NOMO-1 treated with dmso at 0.1 percent for 144 hours (cell line): ENCODE results near the gene RSRP1.

Experiments
- DNase-seq: peaks from one replicate; lab custom pipeline; 2025; ENCODE audit not compliant: unreplicated experiment; lab: John Stamatoyannopoulos, UW

Gene RSRP1

DNA sequence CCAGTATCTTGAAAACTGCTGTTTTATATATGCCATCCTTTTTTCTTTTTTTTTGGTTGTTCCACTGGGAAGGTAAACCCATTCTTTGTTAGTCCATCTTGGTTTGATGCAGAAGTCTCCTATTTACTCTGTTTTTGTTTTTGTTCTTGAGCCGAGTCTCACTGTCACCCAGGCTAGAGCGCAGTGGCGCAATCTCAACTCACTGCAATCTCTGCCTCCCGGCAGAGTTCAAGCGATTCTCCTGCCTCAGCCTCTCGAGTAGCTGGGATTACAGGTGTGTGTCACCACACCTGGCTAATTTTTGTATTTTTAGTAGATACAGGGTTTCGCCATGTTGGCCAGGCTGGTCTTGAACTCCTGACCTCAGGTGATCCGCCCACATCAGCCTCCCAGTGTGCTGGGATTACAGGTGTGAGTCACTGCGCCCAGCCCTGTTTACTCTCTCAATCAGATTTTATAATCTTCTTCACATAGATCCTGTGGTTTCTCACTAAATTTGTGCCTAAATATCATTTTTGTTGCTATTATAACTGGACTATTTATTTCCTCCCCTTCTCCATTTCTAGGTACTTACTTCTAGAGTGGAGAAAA is 27.5 kb downstream of the RSRP1 start:
- no peak for DNase-seq

DNA sequence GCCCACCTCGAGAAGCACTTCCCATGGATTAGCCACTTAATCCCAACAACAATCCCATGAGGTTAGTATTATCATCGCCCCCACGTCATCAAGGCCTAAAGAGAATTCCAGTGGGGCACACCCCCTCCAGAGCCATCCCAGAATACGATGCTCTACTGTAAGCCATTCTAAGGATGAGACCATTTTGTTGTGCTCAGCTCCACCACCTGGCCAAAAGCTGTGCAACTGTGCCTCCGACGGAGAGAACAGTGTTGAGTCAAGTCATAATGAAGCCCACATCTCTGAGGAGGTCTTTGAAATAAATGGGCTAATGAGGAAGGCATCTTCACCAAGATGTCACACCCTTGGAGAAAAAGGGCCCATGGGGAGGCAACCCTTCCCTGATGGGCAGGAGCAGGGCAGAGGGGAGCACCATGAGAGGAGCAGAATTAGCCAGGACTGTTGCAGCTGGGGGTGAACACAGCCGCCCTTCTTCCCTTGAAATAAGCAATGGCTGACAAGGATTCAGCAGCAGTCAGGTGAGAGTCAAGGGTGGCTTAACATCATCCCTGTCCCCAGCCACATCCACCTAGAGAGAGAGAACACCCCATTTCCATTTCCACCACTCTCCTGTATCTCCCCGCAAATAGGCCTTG is 29.5 kb downstream of the RSRP1 start:
- no peak for DNase-seq

DNA sequence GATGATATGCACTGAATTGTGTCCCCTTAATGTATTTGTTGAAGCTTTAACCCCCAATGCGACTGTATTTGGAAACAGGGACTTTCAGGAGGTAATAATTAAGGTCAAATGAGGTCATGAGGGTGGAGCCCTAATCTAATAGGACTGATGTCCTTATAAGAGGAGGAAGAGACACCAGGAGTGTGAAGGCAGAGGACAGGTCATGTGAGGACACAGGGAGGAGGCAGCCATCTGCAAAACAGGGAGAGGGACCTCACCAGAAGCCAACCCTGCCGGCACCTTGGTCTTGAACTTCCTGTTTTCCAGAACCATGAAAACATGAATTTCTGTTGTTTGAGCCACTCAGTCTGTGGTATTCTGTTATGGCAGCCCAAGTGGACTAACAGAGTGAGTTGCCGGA is 30.2 kb downstream of the RSRP1 start:
- DNase-seq = no peak

DNA sequence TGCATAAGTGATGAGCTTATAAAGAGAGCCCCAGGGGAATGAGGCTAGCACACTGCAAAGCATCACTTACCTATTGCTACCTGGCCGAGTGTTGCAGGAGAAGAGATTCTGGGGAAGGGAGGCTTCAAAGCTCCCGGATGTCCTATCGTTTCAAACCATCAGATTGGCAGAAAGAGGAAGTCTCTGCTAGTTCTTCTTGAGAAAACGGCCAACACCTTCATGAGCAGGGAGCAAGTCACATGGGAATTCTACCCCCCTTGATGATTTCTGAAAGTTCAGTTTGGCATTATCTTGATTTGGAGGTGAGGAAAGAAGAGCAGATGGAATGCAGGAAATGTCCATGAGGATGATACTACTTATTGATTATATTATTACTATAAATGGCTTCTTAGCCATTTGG is 31.1 kb downstream of the RSRP1 start:
- no peak for DNase-seq

DNA sequence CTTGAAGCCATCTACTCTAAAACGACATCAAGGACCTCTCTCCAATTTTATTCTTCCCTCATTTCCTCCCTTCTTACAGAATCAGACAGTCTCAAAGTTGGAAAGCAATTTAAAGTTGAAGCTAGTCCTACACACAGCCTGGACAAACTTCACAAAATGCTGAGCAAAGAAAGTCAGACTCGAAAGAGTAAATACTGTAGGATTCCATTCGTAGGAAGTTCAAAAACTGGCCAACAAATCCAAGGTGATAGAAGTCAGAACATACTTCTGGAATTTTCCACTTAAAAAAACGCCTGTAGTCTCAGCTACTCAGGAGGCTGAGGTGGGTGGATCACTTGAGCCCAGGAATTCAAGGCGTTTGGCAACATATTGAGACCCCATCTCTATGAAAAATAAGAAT is 34.5 kb downstream of the RSRP1 start:
- no peak for DNase-seq

DNA sequence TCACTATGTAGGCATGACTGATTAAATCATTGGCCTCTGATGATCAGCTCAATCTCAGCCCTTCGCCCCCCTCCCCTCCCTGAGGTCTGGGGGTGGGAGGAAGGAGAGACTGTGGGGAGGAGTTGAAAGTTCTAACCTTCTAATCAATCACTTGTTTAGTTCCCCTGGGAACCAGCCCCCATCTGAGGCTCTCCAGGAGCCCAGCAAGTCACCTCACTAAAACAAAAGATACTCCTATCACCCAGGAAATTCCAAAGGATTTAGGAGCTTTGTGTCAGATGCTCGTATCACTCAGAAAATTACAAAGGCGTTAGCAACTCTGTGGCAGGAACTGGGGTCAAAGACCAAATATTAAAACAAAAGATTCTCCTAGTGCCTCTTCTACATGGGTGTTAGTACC is 36.5 kb downstream of the RSRP1 start:
- no peak for DNase-seq

DNA sequence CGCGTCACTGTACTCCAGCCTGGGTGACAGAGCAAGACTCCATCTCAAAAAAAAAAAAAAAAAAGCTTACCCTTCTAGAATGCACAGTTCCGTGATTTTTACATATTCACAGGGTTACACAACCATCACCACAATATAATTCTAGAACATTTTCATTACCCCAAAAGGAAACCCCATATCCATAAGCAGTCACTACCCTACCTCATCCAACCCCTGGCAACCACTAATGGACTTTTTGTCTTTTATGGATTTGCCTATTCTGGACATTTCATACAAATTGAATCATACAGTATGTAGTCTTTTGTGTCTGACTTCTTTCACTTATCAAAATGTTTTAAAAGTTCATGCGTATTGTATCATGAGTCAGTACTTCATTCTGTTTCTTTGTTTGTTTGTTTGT is 37.7 kb downstream of the RSRP1 start:
- DNase-seq = no peak

DNA sequence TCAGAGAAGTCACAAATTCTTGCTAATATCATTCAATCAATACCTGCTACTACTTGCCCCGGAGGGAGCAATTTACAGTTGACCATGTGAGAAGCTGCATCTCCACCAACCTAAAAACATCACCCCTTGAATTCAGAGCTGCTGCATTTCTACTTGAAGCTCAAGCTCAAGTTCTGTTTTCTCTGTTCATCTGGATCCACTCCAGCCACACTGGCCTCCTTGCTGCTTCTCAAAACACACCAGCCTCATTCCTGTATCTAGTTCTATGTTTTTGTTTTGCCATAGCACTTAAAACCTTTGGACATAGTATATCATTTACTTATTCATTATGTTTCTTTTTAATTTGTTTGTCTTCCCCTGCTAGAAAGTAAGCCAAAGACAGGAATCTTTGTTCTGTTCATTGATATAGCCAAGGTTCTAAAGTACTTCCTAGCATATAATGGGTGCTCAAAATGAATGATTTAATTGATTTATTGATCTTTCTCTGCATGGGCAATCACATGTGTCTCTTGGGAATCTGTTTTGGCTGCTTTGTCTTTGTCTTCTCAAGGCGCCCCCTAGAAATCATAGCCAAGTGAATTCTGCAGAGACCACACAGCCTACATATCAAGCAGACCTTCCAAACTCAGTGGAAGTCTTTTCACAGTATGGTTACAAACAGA is 38.6 kb downstream of the RSRP1 start:
- DNase-seq = no peak

DNA sequence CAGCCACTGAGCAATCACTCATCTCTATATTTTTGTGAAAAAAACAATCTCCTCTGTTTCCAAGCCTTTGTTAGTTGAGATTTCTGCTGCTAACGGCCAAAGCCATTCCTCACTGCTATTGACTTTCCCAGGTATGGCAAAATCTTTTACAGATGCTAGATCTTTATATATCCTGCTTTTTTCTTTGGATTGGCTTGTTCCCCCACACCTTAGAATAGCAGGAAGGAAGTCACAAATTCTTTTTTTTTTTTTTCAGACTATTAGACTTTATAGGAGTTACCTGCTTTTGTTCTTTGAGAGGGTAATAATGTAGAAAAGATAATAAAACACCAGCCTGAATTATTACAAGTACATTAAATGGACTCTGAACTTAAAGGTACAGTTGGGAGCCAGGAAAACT is 39.2 kb downstream of the RSRP1 start:
- no peak for DNase-seq

DNA sequence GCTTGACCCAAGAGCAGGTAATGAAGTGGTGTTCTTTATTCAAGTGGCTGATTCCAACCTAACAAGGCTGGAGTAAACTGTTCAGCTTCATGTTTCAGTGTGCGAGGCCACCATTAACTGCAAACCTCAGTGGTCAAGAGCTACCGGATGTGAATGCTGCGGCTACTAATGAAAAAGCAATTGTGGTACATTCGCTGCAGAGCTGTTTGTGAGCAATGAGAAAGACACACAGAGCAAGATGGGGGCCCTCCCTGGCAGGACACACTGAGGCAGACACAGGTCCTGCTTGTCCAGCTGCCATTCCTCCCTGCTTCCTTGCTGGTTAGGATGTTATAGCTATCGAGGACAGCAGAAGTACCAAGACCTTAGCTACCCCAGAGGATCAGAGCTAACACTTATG is 41.1 kb downstream of the RSRP1 start:
- DNase-seq = no peak

DNA sequence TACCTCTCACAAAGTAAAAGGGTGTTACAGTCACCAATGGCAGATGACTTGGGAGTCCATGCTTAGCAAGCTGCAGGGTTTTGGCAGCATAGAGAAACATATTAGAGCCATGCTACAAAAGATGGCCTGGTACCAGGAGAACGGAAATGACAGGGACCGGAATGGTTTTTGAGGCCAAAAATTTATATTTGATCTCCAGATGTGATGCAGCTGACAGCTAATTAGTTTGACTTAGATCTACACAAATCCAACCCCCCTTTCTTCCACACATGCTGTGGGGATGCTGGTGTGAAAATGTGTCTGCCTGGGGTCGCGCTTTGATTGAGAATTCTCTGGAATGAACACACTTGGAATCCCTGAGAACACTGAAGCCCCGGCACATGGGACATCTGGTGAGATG is 41.5 kb downstream of the RSRP1 start:
- DNase-seq = no peak

DNA sequence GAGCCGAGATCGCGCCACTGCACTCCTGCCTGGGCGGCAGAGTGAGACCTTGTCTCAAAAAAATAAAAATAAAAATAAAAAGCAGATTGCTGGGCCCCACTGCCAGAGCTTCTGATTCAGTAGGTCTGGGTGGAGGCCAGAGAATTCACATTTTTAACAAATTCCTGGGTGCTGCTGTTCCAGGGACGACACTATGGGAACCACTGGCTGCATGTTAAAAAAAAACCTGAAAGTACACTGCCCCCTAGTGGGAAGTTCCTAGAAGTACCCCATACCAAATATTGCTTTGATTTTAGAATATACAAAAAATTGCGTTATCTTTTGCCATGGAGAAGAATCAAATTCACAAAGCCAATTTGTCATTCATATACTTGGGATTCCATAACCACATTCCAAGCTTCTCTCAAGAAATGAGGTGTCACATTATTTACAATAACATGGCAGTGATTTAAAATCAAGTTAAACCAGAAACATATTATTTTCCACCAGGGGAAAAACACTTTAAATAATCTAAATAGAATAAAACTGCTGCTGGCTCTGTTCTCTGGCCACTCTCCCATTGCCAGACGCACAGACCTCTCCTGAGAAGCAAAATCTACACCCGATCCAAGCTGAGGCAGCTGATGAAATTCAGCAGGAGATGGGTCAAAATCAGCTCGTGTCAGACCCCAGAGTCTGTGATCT is 42.3 kb downstream of the RSRP1 start:
- DNase-seq = no peak

DNA sequence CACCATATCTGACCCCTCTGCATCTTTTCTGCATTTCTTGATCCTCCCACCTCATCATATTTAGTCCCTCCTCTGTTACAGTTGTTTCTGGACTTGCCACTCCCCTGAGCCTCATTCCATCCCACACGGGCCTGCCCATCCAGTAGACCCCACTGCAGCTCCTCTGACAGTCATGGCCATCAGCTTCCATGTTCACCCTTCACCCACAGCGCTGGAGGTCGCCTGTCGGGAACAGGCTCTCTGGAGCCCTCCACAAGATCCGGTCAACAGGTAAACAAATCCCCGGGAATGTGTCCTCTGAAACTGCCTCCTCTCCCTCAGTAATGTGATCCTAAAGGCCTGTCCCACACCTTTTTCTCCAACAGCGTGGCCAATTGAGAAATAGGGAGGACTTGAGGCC is 46.2 kb downstream of the RSRP1 start:
- no peak for DNase-seq

DNA sequence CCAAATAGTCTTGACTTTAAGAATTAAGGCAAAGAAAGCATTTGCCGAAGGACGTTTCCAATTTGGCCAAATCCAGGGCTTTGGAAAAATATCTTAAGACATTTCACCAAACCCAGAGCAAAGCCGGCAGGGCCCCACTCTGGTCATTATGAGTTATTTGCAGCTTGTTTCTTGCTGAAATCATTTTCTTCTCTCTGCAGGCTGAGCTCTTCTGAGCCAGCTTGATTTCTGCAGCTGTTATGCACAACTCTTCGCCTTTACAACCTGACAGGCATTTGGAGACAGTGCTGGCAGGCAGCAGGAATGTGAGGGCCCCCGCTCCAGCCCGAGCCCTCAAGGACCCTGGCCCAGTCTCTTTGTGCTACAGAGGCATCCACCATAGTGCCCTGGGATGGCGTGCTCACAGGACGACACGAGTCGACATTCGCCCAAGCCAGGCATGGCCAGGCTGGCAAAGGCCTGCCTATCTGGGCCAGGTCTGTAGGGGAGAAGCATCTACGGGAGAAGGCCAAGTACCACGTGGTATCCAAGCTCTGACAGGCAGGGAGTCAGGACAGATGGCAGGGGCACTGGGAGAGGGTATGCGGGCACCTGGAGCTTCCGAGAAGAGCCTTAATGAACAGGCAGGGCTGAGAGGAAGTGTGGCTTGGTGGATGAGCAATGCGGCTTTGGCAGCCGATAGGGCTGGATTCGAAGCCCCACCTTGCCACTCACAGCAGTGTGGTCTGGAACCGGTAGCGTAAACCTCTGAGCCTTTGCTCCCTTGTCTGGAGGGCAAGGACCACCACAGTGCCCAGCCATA is 47.2 kb downstream of the RSRP1 start:
- no peak for DNase-seq

DNA sequence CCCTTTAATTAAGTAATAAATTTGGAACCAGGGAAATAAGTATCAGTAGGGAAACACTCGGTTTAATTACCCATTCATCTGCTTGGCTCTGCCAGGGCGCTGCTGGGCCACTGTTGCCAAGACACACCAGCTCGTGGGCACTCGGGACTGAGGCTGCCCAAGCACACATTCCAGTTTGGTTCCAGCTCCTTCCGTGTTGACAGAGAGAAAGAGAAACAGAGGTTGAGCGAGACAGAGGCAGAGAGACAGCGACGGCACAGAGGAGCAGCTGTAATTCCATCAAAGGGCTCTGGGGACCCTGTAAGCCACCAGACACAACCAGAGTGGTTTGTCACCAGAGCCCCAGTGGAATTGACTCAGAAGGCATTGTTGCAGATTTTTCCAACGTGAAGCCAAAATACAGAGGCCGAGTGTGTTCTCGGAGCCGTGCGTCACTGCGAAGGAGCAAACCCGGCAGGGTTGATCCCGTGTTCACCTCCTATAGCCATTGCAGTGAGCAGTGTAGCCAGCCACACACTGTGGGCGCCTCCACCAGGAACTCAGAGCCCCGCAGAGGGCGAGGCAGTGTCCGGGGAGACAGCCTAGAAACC is 48.5 kb downstream of the RSRP1 start:
- no peak for DNase-seq

DNA sequence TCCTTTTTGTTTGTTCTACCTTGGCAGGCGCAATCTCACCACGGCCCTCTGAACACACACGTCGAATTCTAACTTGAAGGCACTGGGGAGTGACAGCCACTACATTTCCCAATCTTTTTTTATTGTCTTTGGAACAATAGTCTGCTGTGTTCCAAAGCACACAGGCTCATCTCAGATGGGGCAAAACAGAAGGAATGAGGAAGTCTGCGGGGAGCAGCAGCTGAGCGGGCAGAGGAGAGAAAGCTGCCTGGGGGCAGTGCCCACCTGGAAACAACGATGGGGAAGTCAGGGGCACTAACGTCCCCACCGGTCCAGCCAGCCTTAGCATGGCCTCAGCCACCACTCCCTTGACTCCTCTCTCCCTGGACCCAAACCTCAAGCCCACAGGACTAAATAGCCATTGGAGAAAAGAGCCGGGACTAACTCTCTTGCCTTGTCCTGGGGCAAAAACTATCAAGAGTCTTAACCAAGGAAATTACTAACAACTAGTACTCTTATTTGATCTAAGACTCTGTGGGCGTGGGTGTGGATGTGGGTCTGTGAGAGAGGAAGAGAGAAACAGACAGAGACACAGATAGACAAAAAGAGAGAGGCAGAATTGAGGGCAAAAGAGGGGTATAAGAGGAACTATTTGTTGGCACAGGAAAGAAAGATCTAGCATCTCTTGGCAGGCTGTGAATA is 49.1 kb downstream of the RSRP1 start:
- no peak for DNase-seq

DNA sequence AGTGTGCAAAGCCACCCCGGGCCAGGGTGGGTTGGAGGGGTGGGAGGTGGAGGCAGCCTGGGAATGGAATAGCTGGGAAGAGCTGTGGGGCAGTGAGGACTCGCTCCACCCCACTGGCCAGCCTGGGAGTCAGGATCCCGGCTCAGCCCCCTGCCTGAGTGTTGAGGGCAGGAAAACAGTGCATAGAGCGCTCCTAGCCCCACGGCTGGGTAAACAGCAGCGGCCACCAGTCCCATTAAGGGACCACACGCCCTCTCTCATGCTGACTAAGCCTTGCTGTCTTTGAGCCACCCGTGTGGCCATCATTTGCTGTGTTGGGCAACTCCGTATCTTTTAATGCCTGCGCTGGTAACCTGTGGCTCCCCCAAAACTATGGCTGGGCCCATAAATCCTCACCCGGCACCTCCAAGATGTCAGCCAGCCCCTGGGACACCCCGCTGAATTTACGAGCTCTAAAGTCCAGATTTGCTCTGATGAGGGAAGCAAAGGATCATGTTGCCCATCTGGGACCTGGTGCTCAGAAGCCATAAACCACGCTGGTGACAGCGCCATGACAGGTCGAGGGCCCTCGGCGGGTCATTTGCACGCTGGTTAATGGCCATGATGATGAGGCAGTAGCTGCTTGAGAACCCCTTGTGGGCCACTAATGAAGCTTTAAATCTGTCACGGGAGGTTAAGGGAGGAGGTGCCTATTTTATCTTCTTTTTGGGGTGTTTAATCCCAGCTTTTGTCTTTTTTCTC is 49.8 kb downstream of the RSRP1 start:
- DNase-seq = no peak

DNA sequence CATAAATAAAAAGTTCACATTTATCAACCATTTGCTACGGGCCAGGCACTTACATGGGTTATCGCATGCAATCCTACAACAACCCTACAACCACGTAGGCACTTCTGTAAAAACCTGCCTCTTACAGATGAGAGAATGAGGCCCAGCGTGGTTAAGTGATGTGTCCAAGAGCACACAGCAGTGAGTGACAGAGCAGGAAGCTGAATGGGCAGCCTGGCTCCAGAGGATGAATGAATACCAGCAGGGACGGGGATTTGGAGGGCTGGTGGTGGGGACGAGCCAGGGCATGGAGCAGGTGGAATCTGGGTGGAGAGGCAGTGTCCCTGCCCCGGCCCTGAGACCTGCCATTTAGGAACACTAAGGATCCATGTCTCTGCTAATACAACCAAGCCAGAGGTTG is 50.4 kb downstream of the RSRP1 start:
- DNase-seq = no peak

DNA sequence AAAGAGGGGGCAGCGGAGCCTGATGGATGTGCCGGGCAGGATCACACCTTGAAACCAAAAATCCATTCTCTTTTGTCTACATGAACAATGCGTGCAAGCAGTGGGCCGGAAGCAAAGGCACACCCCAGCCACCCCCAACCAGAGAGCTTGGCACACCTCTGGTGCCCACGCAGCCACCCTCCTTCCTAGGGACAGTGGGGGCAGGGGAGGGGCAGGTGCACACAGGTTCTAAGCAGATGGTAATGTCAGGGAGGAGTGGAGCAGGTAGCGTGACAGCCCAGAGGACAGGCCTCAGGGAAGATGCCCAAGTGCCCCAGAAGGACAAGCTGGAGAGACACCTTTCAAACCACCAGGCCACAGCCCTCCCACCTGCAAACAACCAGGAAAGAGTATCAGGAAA is 51.4 kb downstream of the RSRP1 start:
- DNase-seq = no peak

DNA sequence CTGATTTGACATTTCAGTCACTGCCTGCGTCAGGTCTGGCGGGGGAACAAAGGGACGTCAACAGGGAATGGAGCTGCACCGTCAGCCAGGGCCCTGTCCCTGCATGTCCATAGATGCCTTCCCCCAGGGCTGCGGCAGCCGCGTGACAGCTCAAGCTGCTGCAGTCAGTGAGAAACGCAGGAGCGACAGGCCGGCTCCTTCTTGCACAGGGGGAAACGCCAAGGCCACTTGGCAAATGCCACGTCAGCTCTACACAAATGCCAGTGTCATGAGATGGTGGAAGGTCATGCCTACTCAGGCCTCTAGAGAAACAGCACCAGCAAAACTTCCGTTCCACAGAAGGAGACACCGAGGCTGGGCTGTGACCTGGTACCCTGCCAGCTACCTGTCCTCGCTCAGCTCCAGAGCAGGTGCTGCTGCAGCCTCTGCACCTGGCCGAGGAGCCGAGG is 52.7 kb downstream of the RSRP1 start:
- no peak for DNase-seq
